GM15510 (cell line): ENCODE results near the gene EPHB2.

Source experiments
- POLR2A ChIP-seq: IDR thresholded peaks from 3 replicates; pipeline ENCODE4 v1.6.1; 2011; ENCODE audit warnings: borderline replicate concordance; ENCODE audit not compliant: insufficient read length; ENCODE audit errors: extremely low read depth

The EPHB2 gene

DNA sequence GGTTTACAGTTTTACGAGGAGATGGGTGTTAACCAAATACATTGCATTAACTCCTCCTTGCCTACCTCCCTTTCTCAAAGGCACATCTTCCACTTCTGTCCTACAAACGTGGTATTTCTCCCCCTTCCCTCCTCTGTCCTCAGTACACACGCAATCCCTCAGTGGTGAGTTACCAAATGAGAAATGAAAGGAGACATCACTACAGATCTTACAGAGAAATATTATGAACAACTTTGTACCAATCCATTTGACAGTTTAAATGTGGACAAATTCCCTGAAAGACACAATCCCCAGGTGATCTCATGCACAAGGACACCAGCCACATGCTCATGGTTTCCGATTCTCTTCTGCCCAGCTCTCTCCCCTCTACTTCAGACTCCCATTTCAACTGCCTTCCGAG lies 255.7 kb downstream of the EPHB2 start:
- no peak for TF ChIP-seq POLR2A

DNA sequence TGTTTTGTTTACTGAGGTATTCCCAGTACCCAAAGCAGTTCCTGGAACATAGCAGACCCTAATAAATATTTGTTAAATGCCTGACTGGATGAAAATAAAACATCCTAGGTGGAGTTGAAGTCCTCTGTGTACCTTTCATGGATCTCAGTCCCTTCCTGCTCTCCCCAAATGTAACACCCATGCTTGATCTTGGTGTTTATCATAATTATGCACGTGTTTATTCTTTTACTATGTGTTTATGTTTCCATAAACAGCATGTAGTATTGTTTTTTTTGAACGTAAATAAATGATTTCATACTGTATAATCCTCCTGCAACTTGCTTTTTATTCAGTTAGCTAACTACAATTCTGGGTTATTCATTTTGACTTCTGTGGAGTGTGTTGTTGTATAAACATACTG lies 257.2 kb downstream of the EPHB2 start:
- TF ChIP-seq POLR2A: no peak

DNA sequence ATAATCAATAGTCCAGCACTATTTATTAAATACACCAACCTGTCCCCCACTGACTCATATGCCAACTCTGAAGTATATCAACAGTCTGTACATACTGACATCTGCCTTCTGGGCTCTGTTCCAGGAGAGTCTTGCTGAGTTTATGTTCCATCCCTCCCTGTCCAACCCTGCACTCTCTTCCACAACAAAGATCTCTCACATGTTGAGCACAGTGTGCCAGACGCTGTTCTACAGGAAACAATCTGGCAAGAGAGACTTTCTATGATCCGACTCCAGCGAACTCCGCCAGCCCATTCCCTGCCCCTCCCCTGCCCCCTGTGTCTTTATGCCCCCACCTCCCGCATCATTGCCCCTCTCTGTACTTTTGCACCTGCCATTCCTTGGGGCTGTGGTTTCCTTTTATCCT lies 258.7 kb downstream of the EPHB2 start:
- no peak for TF ChIP-seq POLR2A

DNA sequence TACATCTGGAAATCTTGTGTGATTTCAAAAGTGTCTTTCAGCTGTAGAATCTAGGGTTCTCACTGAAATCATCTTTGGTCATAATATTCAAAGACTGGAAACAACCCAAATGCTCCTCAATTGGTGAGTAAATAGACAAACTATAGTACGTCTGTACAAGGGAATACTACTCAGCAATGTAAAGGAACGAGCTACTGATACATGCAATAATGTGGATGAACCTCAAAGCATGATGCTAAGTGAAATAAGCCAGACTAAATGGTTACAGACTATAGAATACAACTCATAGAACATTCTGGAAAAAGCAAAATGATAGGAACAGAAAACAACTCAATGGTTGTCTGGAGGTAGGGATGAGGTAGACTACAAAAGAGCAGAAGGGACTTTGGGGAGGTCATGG lies 259.5 kb downstream of the EPHB2 start:
- no peak for TF ChIP-seq POLR2A
